ENCODE data around the gene MRPL9. TPM values are rescaled to one million over a fixed set of nuclear protein-coding genes. Genes with fewer than 3 reads are reported as not detected.
"Not testable (repeated sequence)": the region's sequence is repeated elsewhere in the genome, so short reads cannot be mapped to it uniquely, and the experiment has no call there.

The MRPL9 gene
- total RNA-seq, 2 donors from 2014 or later: 32.7 to 38.9 TPM

DNA sequence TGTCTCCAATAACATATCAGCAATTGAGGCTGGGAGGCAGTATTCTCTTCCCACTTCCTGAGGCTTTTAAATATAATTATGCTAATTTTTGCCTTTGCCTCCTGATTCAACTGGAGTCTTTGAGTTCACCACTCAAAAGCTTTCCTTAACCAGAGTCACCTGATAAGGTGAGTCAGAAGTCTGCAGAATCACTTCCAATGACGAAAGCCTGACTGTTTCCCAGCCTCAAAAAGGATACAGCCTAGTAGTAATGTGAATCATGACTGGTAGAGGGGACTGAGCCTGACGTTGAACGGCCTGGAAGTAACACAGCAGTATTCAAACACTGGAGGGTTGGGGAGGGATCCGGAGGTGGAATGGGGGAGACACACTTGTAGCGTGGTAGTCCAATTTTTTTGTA lies 10.4 kb upstream of the MRPL9 start:
- H3K9me3 ChIP-seq: no peaks in the 10 kb centered on the region
- H3K27ac ChIP-seq: no peak overlapping the region
- TF ChIP-seq, protein P1, sequence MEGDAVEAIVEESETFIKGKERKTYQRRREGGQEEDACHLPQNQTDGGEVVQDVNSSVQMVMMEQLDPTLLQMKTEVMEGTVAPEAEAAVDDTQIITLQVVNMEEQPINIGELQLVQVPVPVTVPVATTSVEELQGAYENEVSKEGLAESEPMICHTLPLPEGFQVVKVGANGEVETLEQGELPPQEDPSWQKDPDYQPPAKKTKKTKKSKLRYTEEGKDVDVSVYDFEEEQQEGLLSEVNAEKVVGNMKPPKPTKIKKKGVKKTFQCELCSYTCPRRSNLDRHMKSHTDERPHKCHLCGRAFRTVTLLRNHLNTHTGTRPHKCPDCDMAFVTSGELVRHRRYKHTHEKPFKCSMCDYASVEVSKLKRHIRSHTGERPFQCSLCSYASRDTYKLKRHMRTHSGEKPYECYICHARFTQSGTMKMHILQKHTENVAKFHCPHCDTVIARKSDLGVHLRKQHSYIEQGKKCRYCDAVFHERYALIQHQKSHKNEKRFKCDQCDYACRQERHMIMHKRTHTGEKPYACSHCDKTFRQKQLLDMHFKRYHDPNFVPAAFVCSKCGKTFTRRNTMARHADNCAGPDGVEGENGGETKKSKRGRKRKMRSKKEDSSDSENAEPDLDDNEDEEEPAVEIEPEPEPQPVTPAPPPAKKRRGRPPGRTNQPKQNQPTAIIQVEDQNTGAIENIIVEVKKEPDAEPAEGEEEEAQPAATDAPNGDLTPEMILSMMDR (IDR thresholded peaks at IDR 0.05): no peak
- no peaks in the 10 kb centered on the region for H3K4me1 ChIP-seq
- no peaks in the 10 kb centered on the region for H3K36me3 ChIP-seq
- no peak overlapping the region for H3K4me3 ChIP-seq
- no peaks in the 10 kb centered on the region for H3K27me3 ChIP-seq
- DNase-seq (ENCODE audit: low spot score): no peak

DNA sequence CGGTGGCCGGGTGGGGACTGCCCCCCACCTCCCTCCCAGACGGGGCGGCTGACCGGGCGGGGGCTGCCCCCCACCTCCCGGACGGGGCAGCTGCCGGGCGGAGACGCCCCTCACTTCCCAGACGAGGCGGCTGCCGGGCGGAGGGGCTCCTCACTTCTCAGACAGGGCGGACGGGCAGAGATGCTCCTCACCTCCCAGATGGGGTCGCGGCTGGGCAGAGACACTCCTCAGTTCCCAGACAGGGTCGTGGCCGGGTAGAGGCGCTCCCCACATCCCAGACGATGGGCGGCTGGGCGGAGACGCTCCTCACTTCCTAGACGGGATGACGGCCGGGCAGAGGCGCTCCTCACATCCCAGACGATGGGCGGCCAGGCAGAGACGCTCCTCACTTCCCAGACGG lies 6.0 kb upstream of the MRPL9 start:
- not testable (repeated sequence) for H3K27ac ChIP-seq; DNase-seq (ENCODE audit: low spot score); H3K27me3 ChIP-seq; H3K36me3 ChIP-seq; H3K4me1 ChIP-seq; H3K4me3 ChIP-seq; H3K9me3 ChIP-seq

DNA sequence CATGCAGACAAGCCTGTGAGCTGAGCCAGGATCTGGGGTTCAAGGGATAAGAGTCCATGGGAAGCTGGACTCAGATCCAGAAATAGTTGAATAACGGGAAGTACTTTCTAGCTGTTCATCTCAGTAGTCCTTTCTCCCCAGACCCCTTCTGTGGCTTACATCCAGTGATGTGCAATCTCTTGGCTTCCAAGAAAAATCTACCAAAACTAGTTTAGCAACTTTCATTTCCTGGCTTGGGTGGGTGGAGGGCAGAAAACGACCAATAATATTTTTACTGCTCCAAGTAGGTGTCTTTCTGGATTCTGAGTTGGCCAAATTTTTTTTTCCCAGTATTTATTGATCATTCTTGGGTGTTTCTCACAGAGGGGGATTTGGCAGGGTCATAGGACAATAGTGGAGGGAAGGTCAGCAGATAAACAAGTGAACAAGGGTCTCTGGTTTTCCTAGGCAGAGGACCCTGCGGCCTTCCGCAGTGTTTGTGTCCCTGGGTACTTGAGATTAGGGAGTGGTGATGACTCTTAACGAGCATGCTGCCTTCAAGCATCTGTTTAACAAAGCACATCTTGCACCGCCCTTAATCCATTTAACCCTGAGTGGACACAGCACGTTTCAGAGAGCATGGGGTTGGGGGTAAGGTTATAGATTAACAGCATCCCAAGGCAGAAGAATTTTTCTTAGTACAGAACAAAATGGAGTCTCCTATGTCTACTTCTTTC lies 5.2 kb upstream of the MRPL9 start:
- H3K9me3 ChIP-seq; H3K4me1 ChIP-seq; H3K4me3 ChIP-seq; H3K27ac ChIP-seq; H3K27me3 ChIP-seq; H3K36me3 ChIP-seq; DNase-seq (ENCODE audit: low spot score): not testable (repeated sequence)

DNA sequence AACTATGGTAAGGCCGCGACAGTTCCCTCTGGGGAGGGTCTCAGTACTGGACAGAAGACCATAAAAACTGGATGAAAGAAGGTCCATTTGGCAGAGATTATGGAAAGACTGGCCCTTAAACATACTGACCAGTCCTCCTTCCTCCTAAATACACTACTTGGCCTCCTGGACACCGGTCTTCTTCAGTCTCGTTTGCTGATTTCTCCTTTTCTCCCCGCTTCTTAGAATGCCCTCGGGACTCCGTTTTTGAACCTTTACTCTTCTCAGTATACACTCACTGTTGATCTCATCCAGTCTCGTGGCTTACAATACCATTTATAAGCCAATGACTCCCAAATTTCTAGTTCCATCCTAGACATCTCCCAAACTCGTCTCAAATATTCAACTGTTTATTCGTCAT lies 694 bp upstream of the MRPL9 start:
- peaks cover 10% of the 10 kb centered on the region for H3K36me3 ChIP-seq
- H3K9me3 ChIP-seq: no peaks in the 10 kb centered on the region
- H3K27me3 ChIP-seq: no peaks in the 10 kb centered on the region
- peaks cover 0 to 16% of the 10 kb centered on the region in 2 donors for H3K4me1 ChIP-seq
- peak overlapping the region; percentile 91 to 94 for H3K27ac ChIP-seq
- no peak for DNase-seq (ENCODE audit: low spot score)
- TF ChIP-seq, protein P1 (IDR thresholded peaks at IDR 0.05): no peak
- peak overlapping the region; percentile 69 to 86 for H3K4me3 ChIP-seq

DNA sequence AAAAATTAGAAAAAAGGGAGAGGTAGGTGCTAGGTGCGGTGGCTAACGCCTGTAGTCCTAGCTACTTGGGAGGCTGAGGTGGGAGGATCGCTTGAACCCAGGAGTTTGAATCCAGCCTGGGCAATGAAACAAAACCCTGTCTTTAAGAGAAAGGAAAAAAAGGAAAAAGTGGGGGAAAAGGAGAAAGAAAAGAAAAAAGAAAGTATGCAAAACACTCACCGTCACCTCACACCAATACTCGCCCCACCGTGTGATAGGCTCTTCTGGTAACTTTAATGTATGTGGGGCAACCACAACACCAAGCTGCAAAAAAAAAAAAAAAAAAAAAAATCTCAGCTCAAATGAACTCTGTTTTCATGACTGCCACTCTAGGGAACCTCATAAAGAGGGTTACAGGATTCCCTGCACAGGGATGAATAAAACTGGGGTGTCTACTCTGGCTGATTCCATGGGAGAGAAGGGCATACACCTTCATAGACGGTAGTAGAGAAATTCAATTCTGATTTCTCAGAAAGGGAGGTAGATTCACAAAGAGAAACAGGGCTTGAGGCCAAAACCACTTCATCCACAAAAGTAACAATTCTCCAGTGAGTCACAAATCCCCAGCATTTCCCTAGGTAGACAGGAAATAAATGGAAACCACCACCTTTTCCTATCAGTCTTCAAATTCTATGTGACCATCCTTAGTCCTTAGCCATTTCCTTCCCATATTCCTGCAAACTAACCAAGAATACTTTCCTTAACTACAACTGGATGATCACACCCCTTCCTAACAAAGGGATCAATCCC lies 2.5 kb downstream of the MRPL9 start:
- H3K27ac ChIP-seq: no peak overlapping the region
- no peak overlapping the region for H3K4me3 ChIP-seq
- no peak for DNase-seq (ENCODE audit: low spot score)
- H3K9me3 ChIP-seq: no peaks in the 10 kb centered on the region
- peaks cover 10% of the 10 kb centered on the region for H3K36me3 ChIP-seq
- peaks cover 0 to 16% of the 10 kb centered on the region in 2 donors for H3K4me1 ChIP-seq
- TF ChIP-seq, protein P1 (IDR thresholded peaks at IDR 0.05): no peak
- H3K27me3 ChIP-seq: no peaks in the 10 kb centered on the region

DNA sequence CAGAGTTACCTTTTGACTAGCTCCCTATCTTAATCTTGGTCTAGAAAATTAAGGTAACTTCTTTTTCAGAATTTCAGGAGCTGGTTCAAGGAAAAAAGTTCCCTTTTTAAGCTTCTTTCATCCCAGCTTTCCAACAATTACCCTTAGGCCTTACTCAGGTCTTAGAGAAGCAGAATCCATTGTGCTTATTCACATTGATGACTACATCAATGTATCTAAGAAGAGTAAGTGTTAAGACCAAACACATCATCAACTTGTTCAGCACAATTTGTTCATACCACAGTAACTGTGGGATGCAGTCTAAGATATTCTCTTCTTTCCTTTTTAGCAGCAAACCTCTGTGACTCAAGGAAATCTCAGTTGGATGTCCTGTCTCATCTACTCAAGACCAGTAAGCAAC lies 4.1 kb downstream of the MRPL9 start:
- Histone ChIP-seq H3K4me1 (peaks cover 0 to 15% of the 10 kb centered on the region in 2 donors), H3K27me3 (no peaks in the 10 kb centered on the region), H3K4me3 (no peak overlapping the region), H3K9me3 (no peaks in the 10 kb centered on the region), H3K27ac (no peak overlapping the region), H3K36me3 (peaks cover 10% of the 10 kb centered on the region)
- TF ChIP-seq, protein P1 (IDR thresholded peaks at IDR 0.05): no peak
- no peak for DNase-seq (ENCODE audit: low spot score)

Data from right atrium auricular region (tissue), 2 donors.